ENCODE measurements around the gene MAD1L1. TPM values are rescaled to one million over a fixed set of nuclear protein-coding genes. Genes with fewer than 3 reads are reported as not detected.

Gene MAD1L1
- total RNA-seq, 1 donor from 2014 or later, result 58.0 TPM

DNA sequence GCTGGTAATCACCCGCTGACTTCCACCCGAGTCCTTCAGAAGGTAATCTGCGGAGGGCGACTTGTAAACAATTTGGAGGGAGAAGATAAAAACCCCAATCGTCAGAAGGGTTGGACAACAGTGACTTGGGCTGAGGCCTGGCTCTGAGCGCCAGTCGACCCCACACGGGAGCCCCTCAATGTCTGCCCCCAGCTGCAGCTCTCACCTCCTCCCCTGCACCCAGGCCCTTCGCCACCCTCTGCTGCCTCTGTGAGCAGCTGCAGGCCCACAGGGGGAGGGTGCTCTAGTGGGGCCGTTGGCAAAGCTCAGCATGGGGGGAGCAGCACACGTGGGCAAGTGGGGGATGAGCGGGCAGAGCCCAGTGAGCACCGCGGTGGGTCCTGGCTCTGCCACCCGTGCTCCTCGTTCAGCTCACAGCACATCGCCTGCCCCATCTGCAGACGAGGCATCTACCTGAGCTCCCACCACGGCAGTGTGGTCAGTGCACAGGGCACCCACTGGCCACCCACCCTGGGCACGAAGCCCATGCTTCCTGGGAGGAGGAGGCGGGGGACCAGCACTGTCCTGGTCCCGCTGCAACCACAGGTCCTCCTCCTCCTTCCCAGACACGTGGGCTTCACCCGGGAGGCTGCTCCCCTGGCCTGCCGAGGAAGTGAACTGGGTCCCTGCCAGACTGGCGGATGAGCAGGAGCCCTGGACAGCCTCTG lies 282.1 kb downstream of the MAD1L1 start:
- no peak for DNase-seq

DNA sequence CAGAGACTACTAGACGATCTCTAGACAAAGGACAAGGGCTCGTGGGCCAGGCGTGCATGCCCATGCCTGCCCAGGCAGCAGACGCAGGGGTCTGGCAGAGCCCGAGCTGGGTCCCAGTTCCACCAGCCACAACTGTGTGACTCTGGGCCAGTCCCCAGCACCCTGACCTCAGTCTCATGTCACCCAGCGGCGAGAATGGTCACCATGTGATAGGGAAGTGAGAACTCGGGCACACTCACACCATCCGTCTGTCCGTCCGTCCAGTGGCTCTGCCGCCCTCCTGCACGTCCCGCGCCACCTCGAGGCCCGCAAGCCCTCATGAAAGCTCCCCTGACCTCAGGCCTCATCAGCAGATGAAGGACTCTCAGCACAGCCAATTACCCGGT lies 282.7 kb downstream of the MAD1L1 start:
- no peak for DNase-seq

DNA sequence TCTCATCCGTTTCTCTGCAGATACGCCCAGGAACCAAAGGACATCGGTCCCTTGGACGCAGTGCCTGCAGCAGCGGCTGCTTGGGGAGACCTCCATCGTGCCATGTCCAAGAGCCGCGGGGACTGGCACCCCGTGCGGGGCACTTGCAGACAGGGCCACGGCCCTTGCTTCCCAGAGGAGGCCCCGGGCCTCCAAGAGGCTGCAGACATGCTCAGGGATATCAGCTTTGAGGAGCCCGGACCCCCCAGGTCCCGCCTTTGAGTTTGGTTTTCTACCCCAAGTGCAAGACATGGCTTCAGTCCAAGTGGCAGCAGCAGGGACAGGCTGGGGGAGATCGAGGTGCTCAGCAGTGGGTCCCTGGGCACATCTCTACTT lies 283.1 kb downstream of the MAD1L1 start:
- DNase-seq, result no peak

DNA sequence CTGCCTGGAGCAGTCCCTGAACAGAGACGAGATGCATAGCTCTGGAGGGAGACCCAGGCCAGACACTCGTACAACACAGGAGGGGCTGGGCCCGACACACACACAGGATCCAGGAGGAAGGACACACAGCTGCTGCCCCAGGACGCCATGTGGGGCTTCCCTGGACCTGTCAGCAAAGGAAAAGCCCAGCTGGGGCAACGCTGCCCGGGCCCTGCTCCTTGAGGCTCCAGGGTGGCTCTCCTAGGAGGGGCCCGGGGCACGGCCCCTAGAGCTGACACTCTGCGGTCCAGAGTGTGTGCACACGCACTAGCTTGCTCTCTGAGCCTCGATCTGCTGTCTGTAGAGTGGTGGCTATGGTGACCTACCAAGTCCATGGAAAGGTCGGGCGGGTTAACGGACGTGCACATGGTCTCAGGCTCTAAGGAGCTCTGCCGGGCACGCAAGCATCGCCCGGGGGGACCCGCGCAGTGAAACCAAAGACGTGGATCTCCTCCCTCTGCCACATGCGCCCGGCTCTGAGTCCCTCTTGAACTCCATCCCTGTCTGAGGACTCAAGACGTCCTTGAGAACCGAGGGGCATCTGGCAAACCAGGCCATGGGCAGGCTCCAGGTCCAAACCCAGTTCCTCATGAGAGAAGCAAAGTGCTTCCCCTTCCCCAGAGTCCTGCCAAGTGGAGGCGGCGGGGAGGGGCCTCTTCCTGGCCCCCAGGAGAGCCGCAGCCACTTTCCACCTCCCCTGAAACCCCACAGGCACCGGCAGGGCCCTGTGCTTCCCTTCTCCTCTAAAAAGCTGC lies 283.7 kb downstream of the MAD1L1 start:
- no peak for DNase-seq

DNA sequence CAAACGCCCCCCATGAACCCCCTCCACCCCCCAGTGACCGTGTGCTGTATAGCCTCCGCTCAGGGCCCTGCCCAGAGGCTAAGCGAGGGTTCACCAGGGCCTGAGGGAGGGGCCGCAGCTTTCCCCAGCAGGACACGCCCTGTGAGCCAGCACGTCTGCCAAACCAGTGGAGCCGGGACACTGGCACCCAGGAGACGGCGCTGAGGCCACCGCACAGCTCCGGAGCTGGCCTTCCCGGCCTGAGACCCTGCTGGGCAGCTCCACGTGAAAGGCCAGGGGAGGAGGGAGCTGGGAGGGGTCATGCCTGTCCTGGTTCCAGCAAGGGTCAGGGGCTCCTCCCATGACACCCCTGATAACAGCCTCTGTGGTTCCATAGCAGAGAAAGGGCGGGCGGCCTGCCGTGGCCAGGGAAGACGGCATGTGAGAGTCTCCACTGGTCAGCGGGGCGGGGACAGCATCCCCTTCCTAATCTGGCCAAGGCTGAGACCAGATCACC lies 284.4 kb downstream of the MAD1L1 start:
- no peak for DNase-seq

DNA sequence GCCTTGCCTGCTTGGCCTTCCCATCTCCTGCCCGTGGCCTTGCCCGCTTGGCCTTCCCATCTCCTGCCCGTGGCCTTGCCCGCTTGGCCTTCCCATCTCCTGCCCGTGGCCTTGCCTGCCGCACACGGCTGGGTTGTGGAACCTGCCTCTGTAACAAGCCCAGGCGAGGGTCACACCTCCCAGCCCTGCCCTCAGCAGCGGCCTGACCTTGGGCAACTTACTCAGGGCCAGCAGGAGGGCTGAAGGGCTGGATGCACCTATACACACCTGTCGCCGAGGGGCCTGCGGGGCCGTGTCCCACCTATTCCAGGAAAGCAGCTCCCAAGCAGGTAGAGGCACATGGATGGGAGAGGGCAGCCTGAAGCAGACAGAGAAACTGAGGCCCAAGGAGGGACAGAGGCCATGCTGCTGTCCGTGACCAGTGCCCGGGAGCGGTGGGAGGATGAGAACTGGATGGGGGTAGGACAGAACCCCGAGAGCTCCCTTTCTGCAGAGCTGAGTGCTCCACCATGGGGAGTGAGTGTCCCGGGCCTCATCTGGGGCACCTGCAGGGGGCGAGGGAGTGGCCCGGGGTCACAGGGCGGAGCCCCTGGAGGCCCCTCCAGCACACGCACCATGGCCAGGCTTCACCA lies 285.0 kb downstream of the MAD1L1 start:
- no peak for DNase-seq

DNA sequence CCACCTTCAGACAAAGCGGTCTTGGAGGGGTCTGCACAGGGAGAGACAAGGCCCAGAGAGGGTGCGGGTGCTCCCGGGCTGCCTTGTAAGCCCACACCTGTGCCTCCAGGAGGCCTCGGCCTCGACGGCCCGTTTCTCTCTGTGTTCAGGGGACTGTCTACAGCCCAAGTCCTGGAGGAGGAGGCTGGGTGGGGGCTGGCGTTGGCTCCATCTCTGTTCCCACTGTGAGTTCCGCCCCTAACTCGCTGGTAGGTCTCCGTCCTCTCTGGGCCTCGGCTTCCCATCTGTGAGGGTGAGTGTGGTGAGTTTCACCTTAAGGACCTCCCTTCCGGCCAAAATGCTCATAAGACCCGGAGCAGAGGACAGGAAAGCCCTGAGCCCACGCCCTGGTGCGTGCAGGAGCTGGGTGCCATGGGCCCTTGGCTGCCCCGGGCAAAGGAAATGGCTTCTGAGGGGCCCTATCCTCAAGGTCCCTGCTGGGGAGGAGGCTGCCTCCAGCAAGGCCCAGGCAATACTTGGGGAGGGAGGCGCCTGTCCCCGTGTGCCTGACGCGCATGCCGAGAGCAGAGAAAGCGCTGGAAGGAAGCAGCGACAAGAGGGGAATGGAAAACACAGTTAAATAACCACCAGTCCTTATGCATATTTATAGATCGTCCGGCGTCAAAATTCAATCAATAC lies 285.8 kb downstream of the MAD1L1 start:
- no peak for DNase-seq

DNA sequence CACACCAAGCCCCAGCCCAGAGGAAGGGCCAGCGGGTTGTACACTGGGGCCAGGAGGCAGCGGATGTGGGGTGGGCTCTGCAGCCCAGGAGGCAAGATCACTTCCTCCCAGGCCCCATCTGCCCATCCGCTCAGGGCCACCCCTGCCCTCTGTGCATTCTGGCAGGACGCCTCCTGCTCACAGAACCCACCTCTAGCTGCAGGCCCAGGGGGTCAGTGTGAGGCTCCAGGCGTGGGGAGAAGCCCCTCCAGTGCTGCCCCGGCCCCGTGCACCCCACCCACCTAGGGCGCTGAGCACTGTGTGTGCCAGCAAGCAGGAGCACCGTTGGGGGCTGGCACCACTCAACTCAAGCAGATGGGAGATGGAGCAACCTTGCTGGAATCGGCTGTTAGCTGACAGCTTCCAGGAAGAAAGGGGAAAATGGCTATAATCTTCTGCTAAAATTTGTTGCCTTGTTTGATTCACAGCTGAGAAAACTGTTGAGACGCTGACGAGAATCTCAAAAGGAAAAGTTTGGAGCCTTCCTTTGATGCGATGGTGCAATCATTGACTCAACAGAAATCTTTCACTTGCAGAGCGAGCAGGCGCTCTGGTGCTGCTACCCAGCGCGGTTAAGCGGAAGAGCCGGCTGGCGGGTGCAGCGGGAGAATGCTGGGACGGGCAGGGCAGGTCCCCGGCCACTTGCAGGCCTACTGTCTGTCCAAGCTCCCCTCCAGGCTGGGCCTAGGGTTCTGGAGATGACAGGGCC lies 286.5 kb downstream of the MAD1L1 start:
- DNase-seq, result no peak

DNA sequence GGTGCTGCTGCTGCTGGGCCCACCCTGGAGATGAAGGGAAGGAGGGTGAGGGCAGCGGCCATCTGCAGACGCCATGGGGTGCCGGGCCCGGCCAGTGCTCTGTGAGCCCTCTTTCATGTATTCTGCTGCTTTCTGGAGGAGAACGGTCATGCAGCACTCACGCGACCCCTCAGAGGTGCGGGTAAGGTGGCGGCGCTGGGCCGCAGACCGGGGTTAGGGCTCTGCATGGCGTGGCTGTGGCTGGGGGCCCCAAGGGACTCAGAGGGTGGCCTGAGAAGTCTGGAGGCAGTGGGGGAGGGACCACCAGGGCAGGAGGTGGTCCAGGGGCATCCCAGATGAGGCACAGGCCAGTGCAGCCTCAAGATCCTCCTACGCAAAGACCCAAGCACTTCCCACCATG lies 287.2 kb downstream of the MAD1L1 start:
- no peak for DNase-seq

DNA sequence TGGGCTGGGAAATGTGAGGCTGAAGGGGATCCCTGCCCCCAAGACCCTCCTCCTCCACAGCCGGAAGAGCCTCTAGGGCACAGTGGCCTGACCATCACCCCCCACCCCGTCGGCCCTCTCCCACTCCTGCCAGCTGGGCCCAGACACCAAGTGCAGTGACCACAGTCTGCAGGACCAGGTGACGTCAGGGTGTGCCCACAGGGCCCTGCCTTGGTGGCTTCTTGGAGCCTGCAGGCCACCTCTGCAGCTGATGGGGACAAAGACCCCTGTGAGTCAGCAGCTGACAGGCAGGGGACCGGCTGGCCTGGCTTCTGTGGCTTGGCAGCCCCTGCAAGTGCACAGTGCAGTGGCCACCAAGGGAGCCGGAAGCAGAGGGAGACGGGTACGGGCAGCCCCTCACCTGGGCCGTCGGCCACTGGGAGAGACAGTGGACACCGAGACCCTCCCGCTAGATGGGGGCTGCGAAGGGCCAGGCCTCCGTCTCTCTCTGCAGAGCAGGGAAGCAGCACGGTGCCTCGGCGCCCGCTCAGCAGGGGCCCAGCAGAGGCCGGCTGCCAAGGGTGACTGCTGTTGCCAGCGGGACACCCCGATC lies 288.0 kb downstream of the MAD1L1 start:
- DNase-seq, result no peak

DNA sequence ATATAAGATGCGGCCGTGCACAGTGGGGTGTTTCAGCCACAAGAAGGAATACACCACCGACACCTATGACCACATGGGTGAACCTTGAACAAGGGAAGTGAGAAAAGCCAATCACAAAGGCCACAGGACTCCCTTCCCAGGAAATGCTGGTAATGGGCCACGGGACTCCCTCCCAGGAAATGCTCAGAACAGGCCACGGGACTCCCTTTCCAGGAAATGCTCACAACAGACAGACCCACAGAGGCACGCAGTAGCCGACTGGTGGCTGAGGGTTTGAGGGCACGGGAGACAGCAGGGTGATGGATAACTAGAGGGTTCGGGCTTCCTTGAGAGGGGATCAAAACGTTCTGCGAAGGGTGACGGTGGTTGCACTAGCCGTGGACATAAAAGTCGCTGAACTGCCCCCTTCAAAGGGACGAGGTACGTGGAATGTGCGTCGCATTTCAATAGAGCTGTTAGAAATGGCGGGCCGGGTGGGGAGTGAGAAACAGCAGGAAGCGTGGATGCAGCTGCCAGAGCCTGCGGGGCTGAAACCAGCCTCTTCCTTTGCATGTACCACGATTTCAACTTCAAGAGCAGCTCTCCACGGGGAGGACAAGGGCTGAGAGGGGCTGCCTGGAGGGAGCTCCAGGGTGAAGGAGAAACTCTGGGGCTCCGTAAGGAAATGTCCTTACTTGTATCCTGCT lies 288.7 kb downstream of the MAD1L1 start:
- DNase-seq, result no peak

DNA sequence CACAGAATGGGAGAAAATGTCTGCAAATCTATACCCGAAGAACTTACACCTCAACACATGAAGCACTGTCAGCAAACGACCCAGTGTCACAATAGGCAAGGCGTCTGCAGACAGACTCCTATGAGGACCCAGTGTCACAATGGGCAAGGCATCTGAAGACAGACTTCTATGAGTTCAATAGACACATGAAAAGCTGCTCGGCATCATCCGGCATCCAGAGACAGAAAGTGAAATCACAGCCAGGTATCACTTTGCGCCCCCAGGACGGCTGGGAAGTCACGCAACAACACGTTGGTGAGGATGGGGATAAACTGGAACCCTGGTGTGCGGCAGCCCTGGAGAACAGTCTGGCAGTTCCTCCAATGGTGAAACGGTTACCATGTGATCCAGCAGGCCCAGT lies 289.4 kb downstream of the MAD1L1 start:
- no peak for DNase-seq

DNA sequence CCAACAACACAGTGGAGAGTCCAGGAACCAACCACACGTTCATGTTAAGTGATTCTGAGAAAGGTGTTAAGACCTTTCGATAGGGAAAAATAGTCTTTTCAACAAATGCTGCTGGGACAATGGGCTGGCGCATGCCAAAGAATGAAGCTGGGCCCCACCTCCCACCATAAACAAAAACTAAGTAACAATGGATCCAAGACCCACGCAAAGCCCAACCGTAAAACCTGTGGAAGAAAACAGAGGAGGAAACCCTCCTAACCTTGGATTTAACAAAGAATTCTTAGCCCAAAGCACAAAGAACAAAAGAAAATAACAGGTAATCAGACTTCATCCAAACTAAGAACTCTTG lies 289.8 kb downstream of the MAD1L1 start:
- no peak for DNase-seq

DNA sequence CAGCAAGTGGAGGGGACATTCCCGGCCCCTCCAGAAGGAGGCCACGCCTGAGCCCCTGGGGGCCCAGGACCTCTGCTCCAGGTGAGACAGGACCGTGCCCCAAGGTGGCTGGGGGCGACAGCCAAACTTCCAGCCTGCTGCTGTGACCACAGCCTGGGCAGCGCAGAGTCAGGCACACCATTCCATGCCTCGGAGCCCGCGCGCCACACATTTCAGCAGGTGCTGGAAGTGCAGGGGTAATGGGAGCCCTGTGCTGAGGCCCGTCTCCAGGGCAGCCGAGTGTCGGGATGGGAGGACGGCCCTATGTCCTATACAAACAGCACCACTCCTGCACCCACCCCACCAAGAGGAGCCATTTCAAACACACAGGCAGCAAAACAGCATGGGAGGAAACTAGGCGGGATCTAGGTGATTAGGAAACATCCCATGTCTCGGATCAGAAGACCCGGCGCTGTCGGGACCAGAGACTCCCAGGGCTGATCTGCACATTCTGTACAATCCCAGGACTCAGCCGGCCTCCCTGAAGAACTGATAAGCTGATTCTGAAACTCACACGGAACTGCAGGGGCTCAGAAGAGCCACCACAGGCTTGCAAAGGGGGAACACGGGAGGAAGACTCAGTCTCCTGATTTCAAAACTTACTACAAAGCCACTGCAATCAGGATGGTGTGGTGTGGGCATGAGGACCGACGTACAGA lies 290.4 kb downstream of the MAD1L1 start:
- DNase-seq, result no peak

DNA sequence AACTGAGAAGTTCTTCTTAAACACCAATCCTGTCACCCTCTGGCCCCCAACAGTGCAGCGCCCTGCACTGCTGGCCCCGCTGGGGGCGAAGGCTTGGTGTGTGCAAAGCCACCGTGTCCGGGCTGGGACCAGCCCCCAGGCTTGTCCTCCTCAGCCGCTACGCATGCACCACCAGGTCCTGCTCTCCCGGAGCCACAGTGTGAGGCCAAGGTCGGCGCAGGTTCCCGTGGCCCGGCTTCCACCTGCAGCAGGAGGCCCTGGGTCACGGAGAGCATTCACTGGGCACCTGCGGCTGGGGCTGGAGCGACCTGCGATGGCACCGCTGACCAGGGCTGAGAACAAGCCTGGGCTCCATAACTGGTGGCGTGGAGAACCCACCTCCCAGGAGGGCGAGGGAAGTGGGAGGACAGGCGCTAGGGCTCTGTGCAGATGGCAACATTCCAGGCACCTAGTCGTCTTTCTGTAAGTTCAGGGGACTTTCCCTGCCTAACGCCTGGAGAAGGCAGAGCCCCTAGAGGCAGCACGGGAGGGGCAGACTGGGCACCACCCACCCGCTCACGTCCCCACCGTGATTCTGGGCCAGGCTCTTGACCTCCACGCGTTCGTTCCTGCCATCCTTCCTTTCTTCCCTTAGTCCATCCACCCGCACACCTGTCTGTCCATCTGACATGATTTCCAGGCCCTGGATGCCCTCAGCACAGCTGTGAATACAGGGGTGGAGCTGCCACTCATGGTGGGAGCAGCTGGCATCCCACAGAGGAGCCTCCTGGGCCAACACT lies 291.1 kb downstream of the MAD1L1 start:
- DNase-seq, result peak; percentile 52

DNA sequence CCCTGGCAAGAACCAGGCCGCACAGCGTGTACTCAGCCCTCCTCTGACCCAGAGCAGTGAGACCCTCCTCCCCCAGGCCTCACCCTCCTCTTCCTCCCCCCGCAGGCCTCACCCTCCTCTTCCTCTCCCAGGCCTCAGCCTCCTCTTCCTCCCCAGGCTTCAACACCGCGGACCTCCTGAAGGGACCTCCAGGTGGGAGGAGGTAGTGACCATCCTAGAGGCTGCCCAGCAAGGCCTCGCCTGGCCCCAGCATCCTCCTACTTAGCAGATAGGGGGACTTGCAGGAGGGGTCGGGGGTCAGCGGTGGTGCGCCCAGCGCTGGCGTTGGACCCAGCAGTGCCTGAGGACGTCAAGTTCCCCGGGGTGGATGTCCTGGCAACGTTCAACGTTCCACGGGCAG lies 291.9 kb downstream of the MAD1L1 start:
- no peak for DNase-seq

DNA sequence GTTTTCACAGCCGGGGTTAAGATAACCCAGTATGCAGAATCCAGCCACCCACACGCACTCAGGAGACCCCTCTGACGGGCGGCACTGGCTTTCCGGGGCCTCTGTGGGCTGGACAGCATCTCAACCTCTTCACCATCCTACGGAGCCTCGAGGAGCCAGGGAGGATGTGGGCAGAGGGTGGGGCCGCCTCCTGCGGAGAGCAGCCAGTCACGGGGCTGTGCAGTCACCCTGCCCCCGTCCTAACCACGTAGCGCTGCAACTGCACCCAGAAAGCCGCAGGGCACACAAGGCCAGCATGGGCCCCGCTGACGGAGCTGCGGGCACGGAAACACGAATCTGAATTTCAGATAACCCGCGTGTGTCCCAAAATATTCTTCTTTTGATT lies 292.4 kb downstream of the MAD1L1 start:
- DNase-seq, result no peak

DNA sequence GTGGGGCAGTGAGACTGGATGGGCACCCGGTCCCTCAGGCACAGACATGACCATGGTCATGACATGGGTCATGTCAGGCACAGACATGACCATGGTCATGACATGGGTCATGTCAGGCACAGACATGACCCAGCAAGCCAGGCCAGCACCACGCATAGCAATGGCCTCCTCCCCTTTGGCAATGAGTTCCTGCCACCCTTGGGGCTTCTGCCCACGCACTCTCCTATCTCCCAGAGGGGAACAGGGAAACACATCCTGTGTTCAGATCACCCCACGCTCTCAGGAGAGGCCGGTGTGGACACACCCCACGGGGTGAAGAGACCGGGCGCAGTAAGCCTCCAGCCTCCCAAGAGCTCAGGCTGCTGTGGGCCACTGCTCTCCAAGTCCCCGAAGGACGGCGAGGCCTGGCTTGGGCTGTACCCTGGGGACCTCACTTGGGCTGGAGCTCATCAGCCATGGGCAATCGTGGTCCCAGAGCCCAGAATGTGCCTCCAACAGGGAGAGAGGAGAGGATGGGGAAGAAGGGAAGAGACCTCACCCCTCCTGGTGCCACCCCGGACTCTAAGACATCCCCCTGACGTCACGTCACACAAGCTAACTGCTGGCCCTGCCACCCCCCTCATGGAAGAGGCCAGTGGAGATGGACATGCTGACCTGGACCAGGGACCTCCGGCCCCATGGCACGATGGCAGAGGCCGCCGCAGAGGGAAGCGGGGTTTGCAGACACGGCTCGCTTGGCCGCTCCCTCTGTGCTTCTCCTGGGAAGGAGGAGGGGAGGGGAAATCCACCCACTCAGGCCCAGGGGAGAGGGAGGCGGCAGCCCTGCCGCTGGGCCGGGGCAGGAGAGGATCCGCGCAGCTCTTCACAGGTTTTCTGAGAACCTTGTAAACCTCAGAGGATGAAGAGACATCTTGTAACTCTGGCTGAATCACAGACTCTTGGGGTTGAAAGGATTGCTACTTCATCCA lies 293.0 kb downstream of the MAD1L1 start:
- no peak for DNase-seq
